Breast epithelium (tissue), 4 donors: ENCODE results near the gene NRL. TPM values are rescaled to one million over a fixed set of nuclear protein-coding genes. Genes with fewer than 3 reads are reported as not detected.

ENCODE experiments used
- DNase-seq, 2 donors: peaks; one replicate each; pipeline ENCODE4 v3.0.0-alpha.2; 2019; ENCODE audit warnings: low spot score in 2 of 2
- H3K27ac ChIP-seq, 2 donors: fragments of 200-600 bp; sonication (generic) in 1 of 2; one replicate each; pipeline ENCODE4 v1.5.1; 2016 to 2019; ENCODE audit warnings: mild to moderate bottlenecking in 1 of 2
- H3K27me3 ChIP-seq, 2 donors: fragments of 200-600 bp; sonication (generic) in 1 of 2; one replicate each; pipeline versions ENCODE4 v1.5.1 to v1.6.0; 2017 to 2019; ENCODE audit warnings: control low read depth in 1 of 2, mild to moderate bottlenecking in 1 of 2
- H3K36me3 ChIP-seq: fragments of 200-600 bp; one replicate; pipeline ENCODE4 v1.5.1; 2019
- H3K4me1 ChIP-seq, 2 donors: fragments of 200-600 bp; sonication (generic); one replicate each; pipeline ENCODE4 v1.5.1; 2016 to 2019; ENCODE audit warnings: control low read depth in 1 of 2
- H3K4me3 ChIP-seq, 3 donors: fragments of 200-600 bp; sonication (generic); 1 replicate in 2 of 3; 2 replicates in 1 of 3; pipeline ENCODE4 v1.5.1; 2016 to 2019; ENCODE audit warnings: mild to moderate bottlenecking in 3 of 3, moderate library complexity in 2 of 3
- H3K9me3 ChIP-seq, 2 donors: fragments of 200-600 bp; sonication (generic) in 1 of 2; one replicate each; pipeline ENCODE4 v1.5.1; 2016 to 2019; ENCODE audit warnings: control low read depth in 1 of 2
- POLR2A ChIP-seq: fragments of 450-650 bp; IDR thresholded peaks from one replicate; pipeline ENCODE4 v1.6.1; 2016; ENCODE audit warnings: antibody characterized with exemption, mild to moderate bottlenecking, moderate library complexity
- POLR2AphosphoS5 ChIP-seq, 3 donors: sonication (generic); formaldehyde crosslinking; IDR thresholded peaks; one replicate each; pipeline ENCODE4 v1.6.1; 2017; ENCODE audit warnings: antibody characterized with exemption in 3 of 3
- intact Hi-C: fragments of 100-400 bp; cut with DNase I; formaldehyde crosslinking; loops from one replicate; pipeline ENCODE4 v1.15.1; 2023; ENCODE audit warnings: low total_unique reads
- total RNA-seq, 3 donors: library from RNA; depleted of rRNA; stranded (reverse); fragments of >200 nt; gene quantifications; one replicate each; pipeline ENCODE4 v1.1.0, GENCODE V29; 2016
- TF ChIP-seq, protein P1 (sequence below), 3 donors: fragments of 450-650 bp; IDR thresholded peaks; one replicate each; pipeline ENCODE4 v1.5.1; 2016 to 2017; ENCODE audit warnings: antibody characterized with exemption in 3 of 3, mild to moderate bottlenecking in 3 of 3, moderate library complexity in 3 of 3

Gene NRL
- total RNA-seq, 3 donors from 2014 or later, result 2.1 to 5.6 (median 2.5) TPM

GRCh38 chr14:24115422-24116127 is 826 bp upstream of the NRL start:
- Histone ChIP-seq H3K27me3 (no peaks in the 10 kb centered on the region), H3K4me3 (peak overlapping the region; percentile 64 to 74 (median 74)), H3K4me1 (peaks cover 4 to 13% of the 10 kb centered on the region in 2 donors), H3K36me3 (no peaks in the 10 kb centered on the region), H3K9me3 (no peaks in the 10 kb centered on the region), H3K27ac (peak overlapping the region; percentile 98 to 99)
- intact Hi-C loops, result no loop called here
- TF ChIP-seq, protein P1, sequence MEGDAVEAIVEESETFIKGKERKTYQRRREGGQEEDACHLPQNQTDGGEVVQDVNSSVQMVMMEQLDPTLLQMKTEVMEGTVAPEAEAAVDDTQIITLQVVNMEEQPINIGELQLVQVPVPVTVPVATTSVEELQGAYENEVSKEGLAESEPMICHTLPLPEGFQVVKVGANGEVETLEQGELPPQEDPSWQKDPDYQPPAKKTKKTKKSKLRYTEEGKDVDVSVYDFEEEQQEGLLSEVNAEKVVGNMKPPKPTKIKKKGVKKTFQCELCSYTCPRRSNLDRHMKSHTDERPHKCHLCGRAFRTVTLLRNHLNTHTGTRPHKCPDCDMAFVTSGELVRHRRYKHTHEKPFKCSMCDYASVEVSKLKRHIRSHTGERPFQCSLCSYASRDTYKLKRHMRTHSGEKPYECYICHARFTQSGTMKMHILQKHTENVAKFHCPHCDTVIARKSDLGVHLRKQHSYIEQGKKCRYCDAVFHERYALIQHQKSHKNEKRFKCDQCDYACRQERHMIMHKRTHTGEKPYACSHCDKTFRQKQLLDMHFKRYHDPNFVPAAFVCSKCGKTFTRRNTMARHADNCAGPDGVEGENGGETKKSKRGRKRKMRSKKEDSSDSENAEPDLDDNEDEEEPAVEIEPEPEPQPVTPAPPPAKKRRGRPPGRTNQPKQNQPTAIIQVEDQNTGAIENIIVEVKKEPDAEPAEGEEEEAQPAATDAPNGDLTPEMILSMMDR (IDR thresholded peaks at IDR 0.05), result no peak
- TF ChIP-seq POLR2AphosphoS5 (IDR thresholded peaks at IDR 0.05) (no peak), POLR2A (no peak)
- DNase-seq, result peak in 1 of 2 donors; percentile 45

GRCh38 chr14:24113801-24114531 is 783 bp downstream of the NRL start:
- Histone ChIP-seq H3K27ac (peak overlapping the region; percentile 98 to 99), H3K9me3 (no peaks in the 10 kb centered on the region), H3K4me1 (peaks cover 4 to 14% of the 10 kb centered on the region in 2 donors), H3K36me3 (no peaks in the 10 kb centered on the region), H3K27me3 (no peaks in the 10 kb centered on the region), H3K4me3 (peak overlapping the region; percentile 64 to 74 (median 74))
- TF ChIP-seq POLR2AphosphoS5 (IDR thresholded peaks at IDR 0.05) (peak in 2 of 3 donors; percentile 29 to 62), POLR2A (peak; percentile 13)
- TF ChIP-seq, protein P1 (IDR thresholded peaks at IDR 0.05), result no peak
- peak; percentile 77 to 79 for DNase-seq
- intact Hi-C loops, result no loop called here

DNA sequence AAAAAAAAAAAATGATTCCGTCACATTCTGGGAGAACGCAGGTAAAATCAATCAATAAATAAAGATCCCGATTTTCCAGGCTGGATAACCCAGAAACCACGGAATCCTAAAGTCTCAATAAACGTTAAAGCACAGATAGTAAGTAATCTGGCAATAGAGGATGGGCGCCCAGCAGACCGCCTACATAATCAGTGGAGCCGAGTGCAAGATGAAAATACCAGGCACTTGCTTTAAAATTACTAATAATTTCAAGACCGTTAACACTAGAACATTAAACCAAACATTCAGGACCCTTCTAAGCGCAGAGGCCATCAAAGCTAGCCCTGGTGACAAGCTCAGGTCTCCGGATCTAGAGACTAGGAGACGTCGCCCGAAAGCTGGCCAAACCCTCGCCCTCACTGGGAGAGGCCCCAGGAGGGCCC is 1.4 kb downstream of the NRL start:
- Histone ChIP-seq H3K4me3 (peak overlapping the region; percentile 64 to 74 (median 74)), H3K27ac (peak overlapping the region; percentile 98 to 99), H3K36me3 (no peaks in the 10 kb centered on the region), H3K4me1 (peaks cover 4 to 17% of the 10 kb centered on the region in 2 donors), H3K9me3 (no peaks in the 10 kb centered on the region), H3K27me3 (no peaks in the 10 kb centered on the region)
- TF ChIP-seq POLR2AphosphoS5 (IDR thresholded peaks at IDR 0.05) (no peak), POLR2A (no peak)
- TF ChIP-seq, protein P1 (IDR thresholded peaks at IDR 0.05), result no peak
- DNase-seq, result no peak
- intact Hi-C loops, result no loop called here

DNA sequence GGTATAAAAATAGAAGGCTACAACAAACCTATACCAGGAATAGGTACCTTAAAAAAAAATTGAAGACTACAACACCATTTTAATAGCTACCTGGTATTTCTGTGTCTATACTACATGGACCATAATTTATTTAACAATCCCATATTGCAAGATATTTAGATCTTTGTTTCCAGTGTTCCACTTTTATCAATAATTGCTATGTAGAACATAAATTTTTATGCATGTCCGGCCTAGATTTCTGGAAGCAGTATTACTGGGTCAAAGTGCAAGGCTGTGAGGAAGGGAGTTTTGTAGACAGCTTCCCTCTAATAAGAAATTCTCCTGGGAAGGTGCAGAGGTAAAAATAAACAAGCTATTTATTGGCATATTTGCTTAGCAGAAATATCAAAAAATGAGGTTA is 4.2 kb downstream of the NRL start:
- Histone ChIP-seq H3K27me3 (no peaks in the 10 kb centered on the region), H3K27ac (no peak overlapping the region), H3K9me3 (no peaks in the 10 kb centered on the region), H3K4me1 (peaks cover 0 to 4% of the 10 kb centered on the region in 2 donors), H3K36me3 (no peaks in the 10 kb centered on the region), H3K4me3 (no peak overlapping the region)
- DNase-seq, result no peak
- intact Hi-C loops, result no loop called here
- TF ChIP-seq POLR2AphosphoS5 (IDR thresholded peaks at IDR 0.05), result no peak
- TF ChIP-seq, protein P1 (IDR thresholded peaks at IDR 0.05), result no peak
- TF ChIP-seq POLR2A, result no peak

GRCh38 chr14:24110060-24110459 is 4.7 kb downstream of the NRL start:
- no peak overlapping the region for H3K27ac ChIP-seq
- H3K36me3 ChIP-seq, result no peaks in the 10 kb centered on the region
- peaks cover 0 to 4% of the 10 kb centered on the region in 2 donors for H3K4me1 ChIP-seq
- H3K9me3 ChIP-seq, result no peaks in the 10 kb centered on the region
- H3K4me3 ChIP-seq, result no peak overlapping the region
- TF ChIP-seq POLR2AphosphoS5 (IDR thresholded peaks at IDR 0.05) (no peak), POLR2A (no peak)
- TF ChIP-seq, protein P1 (IDR thresholded peaks at IDR 0.05), result no peak
- H3K27me3 ChIP-seq, result no peaks in the 10 kb centered on the region
- intact Hi-C loops, result no loop called here
- no peak for DNase-seq
